WTC11 (cell line): ENCODE data around the gene ACOX2.

Experiments
- CBFB ChIP-seq: sonication (generic); formaldehyde crosslinking; IDR thresholded peaks from 2 replicates; pipeline ENCODE4 v1.8.1; 2022; ENCODE audit warnings: mild to moderate bottlenecking, low read depth, missing genetic modification reagents
- HMGA2 ChIP-seq: fragments of 250-450 bp; sonication (Bioruptor Pico); IDR thresholded peaks from 2 replicates; pipeline ENCODE4 v1.4.0; 2021; ENCODE audit warnings: mild to moderate bottlenecking, moderate library complexity
- JUN ChIP-seq: sonication (generic); formaldehyde crosslinking; IDR thresholded peaks from 2 replicates; pipeline ENCODE4 v1.8.0; 2023; ENCODE audit warnings: mild to moderate bottlenecking, missing genetic modification reagents
- TEAD4 ChIP-seq: sonication (generic); formaldehyde crosslinking; IDR thresholded peaks from 2 replicates; pipeline ENCODE4 v1.8.0; 2022; ENCODE audit warnings: mild to moderate bottlenecking, missing genetic modification reagents
- ZBTB21 ChIP-seq: sonication (generic); formaldehyde crosslinking; IDR thresholded peaks from 2 replicates; pipeline ENCODE4 v1.8.1; 2023; ENCODE audit warnings: mild to moderate bottlenecking, missing genetic modification reagents, borderline replicate concordance
- ZNF263 ChIP-seq: sonication (generic); formaldehyde crosslinking; IDR thresholded peaks from 2 replicates; pipeline ENCODE4 v1.8.1; 2022; ENCODE audit warnings: low read depth, mild to moderate bottlenecking, moderate library complexity, missing genetic modification reagents
- TF ChIP-seq, protein P1 (sequence below): fragments of 200-600 bp; IDR thresholded peaks from 2 replicates; pipeline ENCODE4 v1.8.0; 2022; ENCODE audit warnings: antibody characterized with exemption
- TF ChIP-seq, protein P2 (sequence below): sonication (generic); formaldehyde crosslinking; conservative IDR thresholded peaks from 2 replicates; pipeline ENCODE4 v1.8.1; 2022; ENCODE audit warnings: mild to moderate bottlenecking, missing genetic modification reagents
- TF ChIP-seq, protein P3 (sequence below): sonication (generic); formaldehyde crosslinking; IDR thresholded peaks from 2 replicates; pipeline ENCODE4 v1.8.1; 2023; ENCODE audit warnings: mild to moderate bottlenecking, missing genetic modification reagents, moderate library complexity
- TF ChIP-seq, protein P4 (sequence below): sonication (generic); formaldehyde crosslinking; conservative IDR thresholded peaks from 2 replicates; pipeline ENCODE4 v1.8.1; 2023; ENCODE audit warnings: mild to moderate bottlenecking, low read depth, missing genetic modification reagents, moderate library complexity

DNA sequence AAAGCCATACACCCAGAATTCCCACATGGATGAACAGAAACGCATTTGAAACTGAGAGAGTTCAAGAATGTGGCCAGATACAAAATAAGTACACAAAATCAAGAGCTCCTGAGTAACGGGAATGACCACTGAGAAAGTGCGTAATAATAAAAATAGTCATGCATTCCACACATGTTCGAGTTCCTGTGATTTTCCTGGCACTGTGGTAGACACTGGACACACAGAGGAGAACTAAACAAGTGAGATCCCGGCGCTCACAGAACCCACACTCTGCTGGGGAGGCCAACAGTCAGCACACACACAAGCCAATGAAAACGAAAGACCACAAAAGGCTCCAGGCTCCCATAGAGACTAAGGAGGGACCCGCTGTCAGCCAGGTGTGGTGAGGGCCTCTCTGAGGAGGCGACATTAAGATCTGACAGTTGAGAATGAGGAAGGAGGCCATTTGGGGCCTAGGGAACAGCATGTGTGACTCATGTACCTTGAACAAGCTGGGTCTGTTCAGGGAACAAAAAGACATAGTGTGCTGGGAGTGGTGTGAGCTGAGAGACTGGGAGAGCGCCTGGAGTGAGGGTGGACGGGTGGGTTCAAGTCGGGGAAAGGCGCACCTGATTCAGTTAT, 35.1 kb upstream of the ACOX2 start:
- TF ChIP-seq, protein P1, sequence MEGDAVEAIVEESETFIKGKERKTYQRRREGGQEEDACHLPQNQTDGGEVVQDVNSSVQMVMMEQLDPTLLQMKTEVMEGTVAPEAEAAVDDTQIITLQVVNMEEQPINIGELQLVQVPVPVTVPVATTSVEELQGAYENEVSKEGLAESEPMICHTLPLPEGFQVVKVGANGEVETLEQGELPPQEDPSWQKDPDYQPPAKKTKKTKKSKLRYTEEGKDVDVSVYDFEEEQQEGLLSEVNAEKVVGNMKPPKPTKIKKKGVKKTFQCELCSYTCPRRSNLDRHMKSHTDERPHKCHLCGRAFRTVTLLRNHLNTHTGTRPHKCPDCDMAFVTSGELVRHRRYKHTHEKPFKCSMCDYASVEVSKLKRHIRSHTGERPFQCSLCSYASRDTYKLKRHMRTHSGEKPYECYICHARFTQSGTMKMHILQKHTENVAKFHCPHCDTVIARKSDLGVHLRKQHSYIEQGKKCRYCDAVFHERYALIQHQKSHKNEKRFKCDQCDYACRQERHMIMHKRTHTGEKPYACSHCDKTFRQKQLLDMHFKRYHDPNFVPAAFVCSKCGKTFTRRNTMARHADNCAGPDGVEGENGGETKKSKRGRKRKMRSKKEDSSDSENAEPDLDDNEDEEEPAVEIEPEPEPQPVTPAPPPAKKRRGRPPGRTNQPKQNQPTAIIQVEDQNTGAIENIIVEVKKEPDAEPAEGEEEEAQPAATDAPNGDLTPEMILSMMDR: no peak
- TF ChIP-seq ZNF263 (CRISPR knock-in tag) (no peak), TEAD4 (CRISPR knock-in tag) (no peak), JUN (no peak), CBFB (CRISPR knock-in tag) (no peak), ZBTB21 (CRISPR knock-in tag) (no peak), HMGA2 (CRISPR knock-in tag) (no peak)
- TF ChIP-seq, protein P2, sequence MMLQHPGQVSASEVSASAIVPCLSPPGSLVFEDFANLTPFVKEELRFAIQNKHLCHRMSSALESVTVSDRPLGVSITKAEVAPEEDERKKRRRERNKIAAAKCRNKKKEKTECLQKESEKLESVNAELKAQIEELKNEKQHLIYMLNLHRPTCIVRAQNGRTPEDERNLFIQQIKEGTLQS (CRISPR knock-in tag): no peak
- TF ChIP-seq, protein P3, sequence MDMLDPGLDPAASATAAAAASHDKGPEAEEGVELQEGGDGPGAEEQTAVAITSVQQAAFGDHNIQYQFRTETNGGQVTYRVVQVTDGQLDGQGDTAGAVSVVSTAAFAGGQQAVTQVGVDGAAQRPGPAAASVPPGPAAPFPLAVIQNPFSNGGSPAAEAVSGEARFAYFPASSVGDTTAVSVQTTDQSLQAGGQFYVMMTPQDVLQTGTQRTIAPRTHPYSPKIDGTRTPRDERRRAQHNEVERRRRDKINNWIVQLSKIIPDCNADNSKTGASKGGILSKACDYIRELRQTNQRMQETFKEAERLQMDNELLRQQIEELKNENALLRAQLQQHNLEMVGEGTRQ (CRISPR knock-in tag): no peak
- TF ChIP-seq, protein P4, sequence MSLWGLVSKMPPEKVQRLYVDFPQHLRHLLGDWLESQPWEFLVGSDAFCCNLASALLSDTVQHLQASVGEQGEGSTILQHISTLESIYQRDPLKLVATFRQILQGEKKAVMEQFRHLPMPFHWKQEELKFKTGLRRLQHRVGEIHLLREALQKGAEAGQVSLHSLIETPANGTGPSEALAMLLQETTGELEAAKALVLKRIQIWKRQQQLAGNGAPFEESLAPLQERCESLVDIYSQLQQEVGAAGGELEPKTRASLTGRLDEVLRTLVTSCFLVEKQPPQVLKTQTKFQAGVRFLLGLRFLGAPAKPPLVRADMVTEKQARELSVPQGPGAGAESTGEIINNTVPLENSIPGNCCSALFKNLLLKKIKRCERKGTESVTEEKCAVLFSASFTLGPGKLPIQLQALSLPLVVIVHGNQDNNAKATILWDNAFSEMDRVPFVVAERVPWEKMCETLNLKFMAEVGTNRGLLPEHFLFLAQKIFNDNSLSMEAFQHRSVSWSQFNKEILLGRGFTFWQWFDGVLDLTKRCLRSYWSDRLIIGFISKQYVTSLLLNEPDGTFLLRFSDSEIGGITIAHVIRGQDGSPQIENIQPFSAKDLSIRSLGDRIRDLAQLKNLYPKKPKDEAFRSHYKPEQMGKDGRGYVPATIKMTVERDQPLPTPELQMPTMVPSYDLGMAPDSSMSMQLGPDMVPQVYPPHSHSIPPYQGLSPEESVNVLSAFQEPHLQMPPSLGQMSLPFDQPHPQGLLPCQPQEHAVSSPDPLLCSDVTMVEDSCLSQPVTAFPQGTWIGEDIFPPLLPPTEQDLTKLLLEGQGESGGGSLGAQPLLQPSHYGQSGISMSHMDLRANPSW: no peak
